ENCODE data around the gene GOLGA6L7.
"Not testable (repeated sequence)": the region's sequence is repeated elsewhere in the genome, so short reads cannot be mapped to it uniquely, and the experiment has no call there.

GOLGA6L7 gene

DNA sequence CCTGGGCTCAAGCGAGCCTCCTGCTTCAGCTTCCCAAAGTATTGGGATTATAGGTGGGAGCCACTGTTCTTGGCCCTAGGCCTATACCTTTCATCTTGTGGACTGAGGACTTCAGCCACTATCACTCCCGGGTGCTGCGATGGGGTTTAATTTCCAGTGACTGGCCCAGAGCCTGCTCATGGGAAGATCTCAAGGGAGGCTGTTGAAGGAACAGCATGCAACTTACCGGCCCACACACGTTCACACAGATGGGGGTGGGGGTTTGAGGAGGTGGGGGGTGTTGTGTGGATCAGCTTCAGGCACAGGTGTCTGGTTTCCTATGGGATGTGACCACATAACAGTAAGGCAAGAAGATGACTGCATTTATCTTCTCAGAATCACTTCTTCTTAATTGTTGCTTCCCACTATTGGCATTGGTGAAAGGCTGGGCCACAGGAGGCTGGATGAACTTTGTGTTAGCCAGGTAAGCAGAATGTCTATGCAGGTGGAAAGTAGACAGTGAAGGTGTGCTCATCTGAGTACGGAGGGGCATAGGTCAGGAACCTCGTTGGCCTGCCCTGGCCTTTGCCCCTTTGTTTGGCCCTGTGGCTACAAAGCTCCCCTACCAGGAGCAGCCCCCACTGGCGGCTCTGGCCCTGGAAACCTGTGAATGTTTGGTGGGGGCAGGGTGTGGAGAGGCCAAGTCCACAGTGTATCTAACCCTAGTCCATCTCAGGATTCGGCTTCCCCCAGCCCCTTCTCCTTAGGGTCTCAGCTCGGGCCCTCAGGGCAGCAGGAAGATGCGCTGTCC lies 35.9 kb upstream of the GOLGA6L7 start:
- no peak for DNase-seq

DNA sequence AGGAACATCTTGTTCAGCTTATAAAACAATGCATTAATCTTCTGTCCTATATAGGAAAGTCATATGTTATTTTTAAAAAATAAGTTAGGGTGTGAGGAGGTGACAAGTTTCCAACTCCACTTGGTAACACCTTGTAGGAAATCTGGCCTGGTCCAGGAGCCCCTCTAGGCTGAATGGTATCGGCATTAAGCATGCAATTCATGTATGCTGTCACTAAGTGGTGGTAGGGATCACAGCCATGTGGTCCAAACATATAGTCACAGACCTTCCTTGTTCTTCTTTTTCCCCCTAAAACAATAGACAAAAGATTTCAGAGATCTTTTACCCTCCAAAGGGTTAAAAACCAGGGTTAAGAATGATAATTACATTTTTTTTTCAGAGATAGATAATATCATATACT lies 33.2 kb upstream of the GOLGA6L7 start:
- DNase-seq, result no peak

DNA sequence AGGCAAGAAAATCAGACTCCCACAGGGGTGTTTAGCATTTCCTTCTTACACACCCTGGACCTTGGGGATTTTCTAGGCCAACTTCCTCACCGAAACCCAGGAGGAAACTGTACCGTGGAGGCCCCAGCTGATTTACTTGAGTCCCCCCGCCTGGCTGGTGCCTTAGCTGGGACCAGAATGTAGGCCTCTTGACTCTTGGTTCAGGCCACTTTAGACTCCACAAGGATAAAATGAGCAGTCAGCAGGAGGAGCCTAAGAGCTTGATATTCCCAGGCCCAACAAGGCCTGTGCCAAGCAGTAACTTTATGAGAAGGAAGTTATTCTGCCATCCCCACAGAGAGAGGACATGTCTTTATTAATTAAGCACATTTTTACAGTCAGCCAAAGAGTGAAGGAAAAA lies 32.7 kb upstream of the GOLGA6L7 start:
- DNase-seq, result no peak

- DNase-seq, result no peak
Measured at GRCh38 chr15:28880680-28881079, 32.2 kb upstream of the GOLGA6L7 start.

DNA sequence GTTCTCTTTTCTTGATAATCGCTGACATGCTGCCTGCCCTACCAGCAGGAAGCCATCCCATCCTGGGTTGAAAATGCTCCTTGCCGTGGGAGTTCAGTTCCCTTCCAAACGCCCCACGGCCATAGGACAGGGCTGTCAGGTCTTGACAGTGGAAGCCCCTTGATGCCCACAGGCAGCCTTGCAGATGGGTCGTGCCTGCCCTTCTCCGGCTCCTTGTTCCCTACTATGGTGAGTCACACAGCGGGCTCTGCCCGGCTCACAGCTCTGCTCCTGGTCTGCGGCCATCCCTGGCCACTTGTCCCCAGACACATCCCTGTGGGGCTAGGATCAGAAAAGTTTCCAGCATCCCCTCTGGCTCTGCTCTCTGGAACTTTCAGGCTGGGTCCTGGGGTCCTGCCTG lies 31.1 kb upstream of the GOLGA6L7 start:
- DNase-seq, result no peak

- DNase-seq, result no peak
Measured at GRCh38 chr15:28878209-28878608, 29.8 kb upstream of the GOLGA6L7 start.

- no peak for DNase-seq
Measured at GRCh38 chr15:28876845-28877185, 28.4 kb upstream of the GOLGA6L7 start.

DNA sequence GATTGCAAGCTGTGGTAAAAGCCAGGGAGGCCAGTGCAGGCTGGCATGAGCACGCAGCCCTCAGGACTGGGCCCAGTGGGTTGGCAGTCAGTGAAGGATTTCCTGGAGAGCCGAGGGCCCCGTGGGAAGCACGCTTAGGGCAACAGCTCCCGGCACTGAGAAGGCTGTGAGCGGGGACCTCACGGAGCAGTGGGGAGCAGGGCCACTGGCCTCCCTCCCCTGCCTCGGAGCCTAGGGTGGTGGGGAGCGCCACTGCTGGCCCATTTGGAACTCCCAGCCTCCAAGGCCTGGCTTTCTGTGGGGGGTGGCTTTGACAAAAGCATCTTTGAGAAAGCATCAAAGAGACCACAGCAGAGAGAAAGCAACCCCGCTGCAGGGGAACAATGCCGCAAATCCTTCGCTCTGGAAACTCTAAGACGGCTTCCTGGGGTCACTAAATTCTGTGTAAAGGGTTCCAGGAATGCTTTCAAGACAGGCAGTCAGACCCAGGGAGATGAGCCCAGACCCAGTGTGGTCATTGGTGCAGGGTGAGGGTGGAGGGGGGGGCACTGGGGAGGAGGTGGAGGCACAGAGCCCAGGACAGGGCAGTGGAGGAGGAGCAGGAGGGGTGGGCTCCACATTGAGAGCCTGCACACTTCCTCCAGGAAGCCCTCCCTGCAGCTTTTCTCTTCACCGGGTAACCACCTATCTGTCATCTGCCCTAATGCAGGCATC lies 27.8 kb upstream of the GOLGA6L7 start:
- no peak for DNase-seq

GRCh38 chr15:28875461-28876000 lies 27.1 kb upstream of the GOLGA6L7 start:
- no peak for DNase-seq

- no peak for DNase-seq
Measured at GRCh38 chr15:28873585-28874190, 25.2 kb upstream of the GOLGA6L7 start.

DNA sequence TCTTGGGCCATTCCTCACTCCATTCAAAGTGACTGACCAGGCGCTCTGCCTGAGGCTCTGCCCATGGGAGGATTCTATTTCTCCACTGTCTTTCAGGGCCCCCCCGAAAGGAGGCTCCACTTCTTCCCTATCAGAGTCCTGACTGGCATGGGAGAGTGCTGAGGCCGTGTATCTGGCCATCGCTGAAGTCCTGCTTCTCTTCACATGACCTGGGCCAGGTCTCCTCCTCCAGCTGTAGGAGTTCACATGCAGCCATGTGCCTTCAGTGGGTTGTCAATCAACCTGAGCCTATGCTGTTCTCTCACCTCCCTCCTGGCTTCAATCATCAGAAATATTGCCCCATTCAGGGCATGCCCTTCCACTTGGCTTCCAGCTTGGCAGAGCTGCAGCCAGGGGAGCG lies 24.6 kb upstream of the GOLGA6L7 start:
- no peak for DNase-seq

DNA sequence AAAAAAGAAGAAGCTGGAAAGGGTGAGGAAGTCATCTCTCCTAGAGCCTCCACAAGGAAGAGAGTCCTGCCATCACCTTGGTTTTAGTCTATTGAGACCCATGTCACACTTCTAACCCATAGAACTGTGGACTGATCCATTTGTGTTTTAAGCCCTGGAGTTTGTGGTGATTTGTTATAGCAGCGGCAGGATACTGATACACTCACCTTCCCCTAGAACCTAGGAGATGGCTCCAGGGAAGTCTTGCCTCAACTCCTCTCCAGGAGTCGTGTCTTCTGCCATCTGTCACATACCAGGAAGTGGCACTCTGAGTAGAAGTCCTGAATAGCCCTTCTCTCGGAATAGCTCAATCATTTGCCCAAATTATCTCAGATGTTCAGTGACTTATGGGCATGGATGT lies 22.7 kb upstream of the GOLGA6L7 start:
- no peak for DNase-seq

DNA sequence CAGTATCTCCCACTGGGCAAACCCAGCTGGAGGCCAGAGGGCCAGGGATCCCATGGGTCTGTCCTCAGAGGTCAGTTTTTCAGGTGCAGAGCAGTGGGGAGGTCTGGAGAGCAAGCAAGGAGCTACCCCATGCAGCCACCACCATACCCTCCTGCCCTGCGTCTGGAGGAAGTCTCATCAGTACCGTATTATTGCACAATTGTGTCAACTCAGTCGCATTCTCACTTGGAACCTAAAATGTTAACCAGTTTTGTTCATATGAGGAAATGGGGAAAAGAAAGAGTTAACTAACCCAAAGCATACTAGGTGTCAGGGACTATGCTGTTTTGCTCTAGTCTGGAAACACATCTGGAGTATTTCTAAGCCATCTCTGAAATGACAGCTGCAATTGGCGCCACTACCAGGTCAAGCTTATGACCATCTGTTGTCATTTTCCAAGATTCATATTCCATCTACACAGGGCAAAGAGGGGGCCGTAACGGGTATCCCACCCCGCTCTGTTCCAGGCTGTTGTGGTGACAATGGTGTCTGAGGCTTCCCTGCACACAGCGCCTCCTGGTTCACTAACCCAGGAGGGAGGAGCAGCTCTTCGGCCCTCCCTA lies 20.4 kb upstream of the GOLGA6L7 start:
- DNase-seq, result no peak

DNA sequence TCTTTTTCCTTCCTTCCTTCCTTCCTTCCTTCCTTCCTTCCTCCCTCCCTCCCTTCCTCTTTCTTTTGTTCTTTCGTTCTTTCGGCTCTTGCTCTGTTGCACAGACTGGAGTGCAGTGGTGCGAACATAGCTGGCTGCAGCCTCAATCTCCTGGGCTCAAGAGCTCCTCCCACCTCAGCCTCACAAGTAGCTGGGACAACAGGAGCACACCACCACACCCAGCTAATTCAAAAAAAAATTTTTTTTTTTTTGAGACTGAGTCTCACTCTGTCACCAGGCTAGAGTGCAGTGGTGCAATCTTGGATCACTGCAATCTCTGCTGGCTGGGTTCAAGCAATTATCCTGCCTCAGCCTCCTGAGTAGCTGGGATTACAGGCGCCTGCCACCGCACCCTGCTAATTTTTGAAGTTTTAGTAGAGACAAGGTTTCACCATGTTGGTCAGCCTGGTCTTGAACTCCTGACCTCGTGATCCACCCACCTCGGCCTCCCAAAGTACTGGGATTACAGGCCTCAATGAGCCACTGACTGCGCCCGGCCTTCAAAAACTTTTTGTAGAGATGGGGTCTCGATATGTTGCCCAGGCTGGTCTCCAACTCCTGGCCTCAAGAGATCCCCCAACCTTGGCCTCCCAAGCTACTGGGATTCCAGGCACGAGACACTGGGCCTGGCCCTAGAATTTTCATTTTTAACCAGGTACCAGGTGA lies 13.3 kb upstream of the GOLGA6L7 start:
- not testable (repeated sequence) for DNase-seq

GRCh38 chr15:28861031-28861534 lies 12.6 kb upstream of the GOLGA6L7 start:
- no peak for DNase-seq

- not testable (repeated sequence) for DNase-seq
Measured at GRCh38 chr15:28854578-28854977, 6.1 kb upstream of the GOLGA6L7 start.

DNA sequence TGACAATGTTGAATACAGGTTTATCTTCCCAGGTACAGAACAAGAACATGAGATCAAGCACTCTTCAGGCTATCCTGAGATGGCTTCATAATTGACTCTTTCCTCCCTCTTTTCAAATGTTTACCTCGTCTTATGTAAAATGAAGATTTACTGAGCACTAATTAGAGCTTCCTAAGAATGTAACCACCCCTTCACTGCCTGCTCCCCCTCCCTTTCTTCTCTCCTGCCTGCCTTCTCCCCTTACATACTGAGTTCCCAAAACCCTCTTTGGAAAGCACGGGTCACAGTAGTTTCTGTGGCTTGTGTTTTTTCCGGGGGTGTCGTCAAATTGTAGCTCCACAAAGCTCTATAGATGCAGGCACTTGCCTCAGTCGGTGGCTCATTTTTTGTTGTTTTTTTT lies 5.2 kb upstream of the GOLGA6L7 start:
- DNase-seq, result not testable (repeated sequence)

DNA sequence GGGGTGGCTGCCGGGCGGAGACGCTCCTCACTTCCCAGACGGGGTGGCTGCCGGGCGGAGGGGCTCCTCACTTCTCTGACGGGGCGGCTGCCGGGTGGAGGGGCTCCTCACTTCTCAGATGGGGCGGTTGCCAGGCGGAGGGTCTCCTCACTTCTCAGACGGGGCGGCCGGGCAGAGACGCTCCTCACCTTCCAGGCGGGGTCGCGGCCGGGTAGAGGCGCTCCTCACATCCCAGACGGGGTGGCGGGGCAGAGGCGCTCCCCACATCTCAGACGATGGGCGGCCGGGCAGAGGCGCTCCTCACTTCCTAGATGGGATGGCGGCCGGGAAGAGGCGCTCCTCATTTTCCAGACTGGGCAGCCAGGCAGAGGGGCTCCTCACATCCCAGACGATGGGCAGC lies 1.3 kb upstream of the GOLGA6L7 start:
- not testable (repeated sequence) for DNase-seq

- not testable (repeated sequence) for DNase-seq
Measured at GRCh38 chr15:28849271-28849670, 827 bp upstream of the GOLGA6L7 start.

DNA sequence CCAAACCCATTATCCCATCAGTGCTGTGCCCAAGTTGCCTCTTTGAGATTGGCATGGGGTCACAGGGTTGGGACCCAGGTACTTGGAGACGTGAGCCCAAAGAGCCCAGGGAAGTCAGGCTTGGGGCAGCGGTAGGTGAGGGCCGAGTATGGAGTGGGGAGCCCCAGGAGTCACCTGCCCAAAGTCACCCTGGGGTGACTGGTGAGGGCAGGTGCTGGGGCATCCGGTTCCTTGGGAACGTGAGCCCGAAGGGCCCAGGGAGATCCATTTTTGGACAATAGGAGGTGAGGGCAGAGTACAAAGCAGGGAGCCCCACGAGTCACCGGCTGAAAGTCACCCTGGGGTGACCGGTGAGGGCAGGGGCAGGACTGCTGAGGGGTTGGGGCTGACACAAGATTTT lies 485 bp downstream of the GOLGA6L7 start:
- DNase-seq, result not testable (repeated sequence)

DNA sequence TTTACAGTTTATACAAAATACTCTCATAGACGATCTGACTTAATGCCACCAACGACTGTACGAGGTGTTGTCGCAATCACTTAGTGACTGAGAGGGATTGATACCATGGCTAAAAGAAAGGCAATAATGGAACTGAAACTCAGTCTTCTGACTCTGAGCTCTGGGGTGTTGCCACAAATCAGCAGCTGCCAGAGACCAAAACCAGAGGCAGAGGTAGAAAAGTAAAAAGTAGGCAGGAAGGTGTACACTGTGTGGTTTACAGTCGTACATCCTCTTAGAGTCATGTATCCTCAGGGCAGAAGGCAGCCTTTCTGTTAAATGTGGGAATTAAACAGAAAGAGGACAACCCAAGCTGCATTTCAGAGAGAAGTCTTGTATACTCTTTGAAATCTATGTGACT lies 1.2 kb downstream of the GOLGA6L7 start:
- DNase-seq, result peak; percentile 40

- not testable (repeated sequence) for DNase-seq
Measured at GRCh38 chr15:28844147-28844546, 4.3 kb downstream of the GOLGA6L7 start.

- not testable (repeated sequence) for DNase-seq
Measured at GRCh38 chr15:28843520-28843919, 4.9 kb downstream of the GOLGA6L7 start.
